Hepatocyte (in vitro differentiated cells): ENCODE results near the gene ADAD2. TPM values are rescaled to one million over a fixed set of nuclear protein-coding genes. Genes with fewer than 3 reads are reported as not detected.

Experiments
- DNase-seq: peaks from one replicate; pipeline ENCODE4 v3.0.0-alpha.2; 2016; ENCODE audit warnings: low spot score
- H2AFZ ChIP-seq: fragments of 200-600 bp; sonication (generic); 2 replicates; pipeline ENCODE4 v1.6.0; 2016; ENCODE audit warnings: antibody characterized with exemption, mild to moderate bottlenecking
- H3K27ac ChIP-seq: fragments of 200-600 bp; sonication (generic); 2 replicates; pipeline ENCODE4 v1.5.1; 2016; ENCODE audit warnings: mild to moderate bottlenecking
- H3K27me3 ChIP-seq: fragments of 200-600 bp; sonication (generic); 2 replicates; pipeline ENCODE4 v1.6.1; 2016
- H3K36me3 ChIP-seq: fragments of 200-600 bp; sonication (generic); replicated peaks from 2 replicates; pipeline ENCODE4 v1.5.1; 2016; ENCODE audit warnings: low read depth; ENCODE audit not compliant: insufficient read depth
- H3K4me1 ChIP-seq: fragments of 200-600 bp; sonication (generic); 2 replicates; pipeline ENCODE4 v1.5.1; 2016; ENCODE audit warnings: mild to moderate bottlenecking, moderate library complexity; ENCODE audit not compliant: insufficient read depth
- H3K4me2 ChIP-seq: fragments of 200-600 bp; sonication (generic); 2 replicates; pipeline ENCODE4 v1.6.0; 2016
- H3K4me3 ChIP-seq: fragments of 200-600 bp; sonication (generic); 2 replicates; pipeline ENCODE4 v1.5.1; 2016; ENCODE audit warnings: mild to moderate bottlenecking
- H3K79me2 ChIP-seq: fragments of 200-600 bp; sonication (generic); 2 replicates; pipeline ENCODE4 v1.6.0; 2017; ENCODE audit warnings: mild to moderate bottlenecking
- H3K9me2 ChIP-seq: fragments of 200-600 bp; sonication (generic); replicated peaks from 2 replicates; pipeline ENCODE4 v1.6.0; 2017; ENCODE audit warnings: mild to moderate bottlenecking; ENCODE audit not compliant: insufficient read depth
- H3K9me3 ChIP-seq: fragments of 200-600 bp; sonication (generic); 2 replicates; pipeline ENCODE4 v1.5.1; 2016; ENCODE audit warnings: low read depth, mild to moderate bottlenecking
- H4K20me1 ChIP-seq: fragments of 200-600 bp; sonication (generic); 2 replicates; pipeline ENCODE4 v1.6.0; 2016; ENCODE audit warnings: mild to moderate bottlenecking; ENCODE audit not compliant: insufficient read depth, poor library complexity, severe bottlenecking
- CTCF ChIP-seq: fragments of 200-600 bp; sonication (generic); IDR thresholded peaks from 2 replicates; pipeline ENCODE4 v1.5.1; 2016; ENCODE audit warnings: antibody characterized with exemption, mild to moderate bottlenecking; ENCODE audit not compliant: poor library complexity
- EZH2 ChIP-seq: fragments of 200-600 bp; sonication (generic); IDR thresholded peaks from 2 replicates; pipeline ENCODE4 v1.6.1; 2016; ENCODE audit warnings: antibody characterized with exemption, mild to moderate bottlenecking, borderline replicate concordance
- EZH2phosphoT487 ChIP-seq: fragments of 200-600 bp; sonication (generic); IDR thresholded peaks from one replicate; pipeline ENCODE4 v1.6.1; 2018; ENCODE audit warnings: antibody characterized with exemption, mild to moderate bottlenecking, low read depth, moderate library complexity; ENCODE audit not compliant: unreplicated experiment, severe bottlenecking
- WGBS: methylation state at CpG from one replicate; pipeline ENCODE4 v1.1.6; 2016; ENCODE audit warnings: low lambda C conversion rate; ENCODE audit errors: missing lambda C conversion rate; 5-methylcytosine and 5-hydroxymethylcytosine counted together
- polyA plus RNA-seq: library from polyadenylated mRNA; unstranded; fragments of >200 nt; fragmentation: Nextera tagmentation; extraction: Ambion mirVana; gene quantifications from 2 replicates; pipeline ENCODE4 v1.2.1, GENCODE V29; 2016
- total RNA-seq: library from RNA; depleted of rRNA; stranded (reverse); fragments of >200 nt; gene quantifications from 2 replicates; pipeline ENCODE4 v1.2.3, GENCODE V29; 2014

Gene ADAD2
- total and polyA plus RNA-seq, 2 experiments from 2014 or later, result 0.30 TPM; not detected in 1

DNA sequence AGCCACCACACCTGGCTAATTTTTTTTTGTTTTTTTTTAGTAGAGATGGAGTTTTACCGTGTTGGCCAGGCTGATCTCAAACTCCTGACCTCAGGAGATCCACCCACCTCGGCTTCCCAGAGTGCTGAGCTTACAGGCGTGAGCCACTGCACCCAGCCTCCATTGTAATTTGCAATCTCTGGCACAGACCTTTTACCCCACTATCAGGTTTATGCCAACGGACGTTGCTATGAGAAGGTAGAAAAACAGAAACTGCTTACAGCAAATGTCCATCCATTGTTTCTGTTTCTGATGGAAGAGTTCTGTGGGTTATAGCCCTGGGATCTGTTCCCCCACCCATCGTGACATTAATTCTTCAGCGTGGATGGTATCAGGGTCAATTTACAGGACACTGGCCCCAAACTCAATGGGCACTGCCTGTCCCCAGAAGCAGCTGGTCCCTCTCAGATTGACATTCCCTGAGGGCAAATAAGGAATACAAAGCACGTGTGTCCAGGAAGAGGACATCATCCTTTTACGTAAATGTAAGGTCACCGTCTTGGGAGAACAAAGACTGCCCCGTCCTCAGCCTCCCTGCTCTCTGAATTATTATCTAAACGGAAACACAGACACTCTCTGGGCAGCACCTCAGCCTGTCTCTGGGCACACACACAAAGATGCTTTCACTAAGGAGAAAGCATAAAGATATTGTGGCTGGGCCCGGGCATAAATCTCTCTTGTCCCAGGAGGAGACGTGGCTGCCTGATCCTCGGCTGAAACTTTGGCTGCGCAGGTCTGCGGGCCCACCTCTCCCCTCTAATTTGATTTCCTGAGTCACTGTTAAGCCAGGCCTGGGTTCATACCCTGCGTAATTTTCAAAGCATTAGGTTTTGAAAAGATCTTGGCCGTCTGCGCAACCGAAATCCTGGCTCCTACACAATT lies 43.6 kb downstream of the ADAD2 start:
- H3K27ac ChIP-seq, result no peak overlapping the region

GRCh38 chr16:84236671-84237070 lies 45.7 kb downstream of the ADAD2 start:
- Histone ChIP-seq H3K4me3 (no peak overlapping the region), H3K9me2 (no peaks in the 10 kb centered on the region), H3K4me2 (no peak overlapping the region), H2AFZ (no peak overlapping the region), H3K27ac (no peak overlapping the region), H4K20me1 (no peaks in the 10 kb centered on the region), H3K36me3 (no peaks in the 10 kb centered on the region), H3K79me2 (no peaks in the 10 kb centered on the region), H3K27me3 (no peaks in the 10 kb centered on the region), H3K9me3 (no peaks in the 10 kb centered on the region), H3K4me1 (no peaks in the 10 kb centered on the region)
- no peak for TF ChIP-seq CTCF
- TF ChIP-seq EZH2, result no peak
- TF ChIP-seq EZH2phosphoT487, result no peak
- DNase-seq, result no peak
- 95% methylated on average over 24 of the region's 25 CpGs for WGBS

More for the DNA sequence above, 43.6 kb downstream of the ADAD2 start:
- Histone ChIP-seq H3K79me2 (no peaks in the 10 kb centered on the region), H3K4me3 (no peak overlapping the region), H3K36me3 (no peaks in the 10 kb centered on the region), H2AFZ (no peak overlapping the region), H3K9me2 (no peaks in the 10 kb centered on the region), H3K4me1 (no peaks in the 10 kb centered on the region), H3K9me3 (no peaks in the 10 kb centered on the region), H3K27me3 (no peaks in the 10 kb centered on the region), H3K4me2 (no peak overlapping the region), H4K20me1 (no peaks in the 10 kb centered on the region)
- TF ChIP-seq EZH2 (no peak), EZH2phosphoT487 (no peak), CTCF (no peak)
- WGBS, result 78% methylated on average over 21 of the region's 21 CpGs
- DNase-seq, result no peak

DNA sequence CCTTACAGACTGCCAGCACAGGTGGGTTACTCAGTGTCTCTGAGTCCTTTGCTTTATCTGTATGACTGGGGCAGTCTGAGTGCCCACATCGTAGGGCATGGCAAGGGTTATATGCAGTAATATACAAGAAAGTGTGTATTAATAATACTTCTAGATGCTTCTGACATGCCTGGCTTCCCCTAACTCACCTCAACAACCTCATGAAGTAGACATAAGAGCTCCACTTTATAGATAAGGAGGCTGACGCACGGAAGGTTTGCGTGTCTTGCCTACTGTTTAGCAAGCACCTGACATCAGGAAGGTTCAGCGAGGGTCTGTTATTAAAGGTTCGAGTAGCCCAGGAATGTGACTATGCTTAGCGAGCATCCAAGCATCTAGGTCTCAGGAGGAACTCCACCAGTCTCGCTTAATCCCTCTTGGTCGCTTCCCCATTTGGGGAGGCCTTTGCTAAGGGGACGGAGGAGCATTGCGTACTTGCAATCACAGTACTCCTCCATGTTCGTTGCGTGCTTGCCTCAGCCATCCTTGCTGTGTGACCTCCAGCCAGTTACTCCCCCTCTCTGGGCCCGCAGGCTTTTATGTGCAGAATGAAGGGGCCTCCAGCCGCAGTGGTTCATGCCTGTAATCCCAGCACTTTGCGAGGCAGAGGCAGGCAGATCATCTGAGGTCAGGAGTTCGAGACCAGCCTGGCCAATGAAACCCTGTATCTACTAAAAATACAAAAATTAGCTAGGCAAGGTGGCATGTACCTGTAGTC lies 47.2 kb downstream of the ADAD2 start:
- Histone ChIP-seq H3K9me3 (no peaks in the 10 kb centered on the region), H3K27me3 (no peaks in the 10 kb centered on the region), H2AFZ (no peak overlapping the region), H3K9me2 (no peaks in the 10 kb centered on the region), H3K4me2 (no peak overlapping the region), H3K79me2 (no peaks in the 10 kb centered on the region), H4K20me1 (no peaks in the 10 kb centered on the region), H3K27ac (no peak overlapping the region), H3K4me3 (no peak overlapping the region), H3K36me3 (no peaks in the 10 kb centered on the region), H3K4me1 (no peaks in the 10 kb centered on the region)
- TF ChIP-seq EZH2phosphoT487, result no peak
- no peak for TF ChIP-seq CTCF
- no peak for TF ChIP-seq EZH2
- WGBS, result 92% methylated on average over 17 of the region's 17 CpGs
- no peak for DNase-seq
